Measurements from ENCODE around the gene STIM1.
"Not testable (repeated sequence)": the region's sequence is repeated elsewhere in the genome, so short reads cannot be mapped to it uniquely, and the experiment has no call there.

STIM1 gene

GRCh38 chr11:3856856-3857553 lies 1.5 kb downstream of the STIM1 start:
- DNase-seq, result no peak

GRCh38 chr11:3857628-3858027 lies 2.2 kb downstream of the STIM1 start:
- DNase-seq, result no peak

- no peak for DNase-seq
These were observed 4.0 kb downstream of the STIM1 start for GRCh38 chr11:3859373-3859881.

GRCh38 chr11:3860375-3860774 lies 4.9 kb downstream of the STIM1 start:
- DNase-seq, result no peak

- not testable (repeated sequence) for DNase-seq
These were observed 5.5 kb downstream of the STIM1 start for GRCh38 chr11:3860898-3861393.

- DNase-seq, result peak; percentile 15
These were observed 6.2 kb downstream of the STIM1 start for GRCh38 chr11:3861683-3862082.

GRCh38 chr11:3865388-3866193 lies 10.1 kb downstream of the STIM1 start:
- DNase-seq, result peak; percentile 62

- DNase-seq, result no peak
These were observed 10.7 kb downstream of the STIM1 start for GRCh38 chr11:3866206-3866605.

- DNase-seq, result no peak
These were observed 11.4 kb downstream of the STIM1 start for GRCh38 chr11:3866836-3867208.

- DNase-seq, result no peak
These were observed 12.0 kb downstream of the STIM1 start for GRCh38 chr11:3867209-3868091.

GRCh38 chr11:3873712-3874349 lies 18.4 kb downstream of the STIM1 start:
- DNase-seq, result no peak

- DNase-seq, result no peak
These were observed 21.1 kb downstream of the STIM1 start for GRCh38 chr11:3876613-3877012.

- DNase-seq, result no peak
These were observed 22.1 kb downstream of the STIM1 start for GRCh38 chr11:3877364-3878257.

- DNase-seq, result no peak
These were observed 22.8 kb downstream of the STIM1 start for GRCh38 chr11:3878258-3878584.

- no peak for DNase-seq
These were observed 23.9 kb downstream of the STIM1 start for GRCh38 chr11:3879216-3879966.

GRCh38 chr11:3879967-3880542 lies 24.6 kb downstream of the STIM1 start:
- DNase-seq, result no peak

GRCh38 chr11:3880724-3881123 lies 25.3 kb downstream of the STIM1 start:
- peak; percentile 28 for DNase-seq

GRCh38 chr11:3882655-3883054 lies 27.2 kb downstream of the STIM1 start:
- DNase-seq, result no peak

- no peak for DNase-seq
These were observed 30.4 kb downstream of the STIM1 start for GRCh38 chr11:3885855-3886254.

- no peak for DNase-seq
These were observed 31.5 kb downstream of the STIM1 start for GRCh38 chr11:3886985-3887384.

Measured in fibroblast of skin of right quadriceps (primary cell).